GM12875 (cell line): ENCODE data around the gene ZNF595.

Source experiments
- H3K4me3 ChIP-seq: one replicate; pipeline ENCODE4 v1.5.1; 2011; ENCODE audit warnings: low read depth, low read length, control low read depth
- CTCF ChIP-seq: IDR thresholded peaks from 2 replicates; pipeline ENCODE4 v1.5.1; 2011; ENCODE audit warnings: low read depth, mild to moderate bottlenecking, control low read depth, inconsistent platforms, low read length, moderate library complexity, borderline replicate concordance; ENCODE audit not compliant: insufficient read depth

Gene ZNF595

GRCh38 chr4:124275-125081 lies 71.4 kb downstream of the ZNF595 start, which contains the start of gene ZNF718:
TSS of gene ZNF718 (plus strand) at chr4:124501. CDS start at chr4:124671, 170 bp downstream.
- TF ChIP-seq CTCF: no peak
- peak within 1 kb of the TSS; percentile 97 for H3K4me3 ChIP-seq

- H3K4me3 ChIP-seq: peak overlapping the region; percentile 97
- TF ChIP-seq CTCF: no peak
These were observed 72.1 kb downstream of the ZNF595 start for GRCh38 chr4:125091-125771.

DNA sequence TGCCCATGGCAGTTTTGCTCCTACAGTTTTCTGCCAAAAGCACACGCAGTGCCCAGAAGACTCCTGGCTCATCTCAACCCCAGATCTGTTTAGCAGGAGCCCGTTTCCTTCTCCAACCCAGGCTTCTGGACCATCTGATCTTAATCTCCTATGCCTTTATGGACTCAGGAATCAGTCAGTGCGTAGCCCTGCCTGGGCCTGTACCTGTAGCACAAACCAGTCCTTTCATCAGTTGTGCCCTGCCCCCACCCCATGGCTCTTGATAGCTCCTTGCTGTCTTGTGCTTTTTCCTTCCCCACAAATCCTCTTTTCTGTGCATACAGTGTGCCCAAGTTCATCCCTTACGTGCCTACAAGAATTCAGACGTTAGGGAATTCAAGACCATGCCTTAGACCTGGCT lies 72.7 kb downstream of the ZNF595 start:
- no peak for TF ChIP-seq CTCF
- peak overlapping the region; percentile 97 for H3K4me3 ChIP-seq

GRCh38 chr4:132483-132882 lies 79.4 kb downstream of the ZNF595 start:
- TF ChIP-seq CTCF: no peak
- H3K4me3 ChIP-seq: no peak overlapping the region
